CMK (cell line): ENCODE results near the gene COL18A1.

Experiments
- DNase-seq: peaks from one replicate; pipeline ENCODE4 v3.0.0-alpha.2; 2010; ENCODE audit warnings: low read depth

Gene COL18A1

GRCh38 chr21:45401916-45402900 is 2.8 kb upstream of the COL18A1 start:
- DNase-seq, result no peak

DNA sequence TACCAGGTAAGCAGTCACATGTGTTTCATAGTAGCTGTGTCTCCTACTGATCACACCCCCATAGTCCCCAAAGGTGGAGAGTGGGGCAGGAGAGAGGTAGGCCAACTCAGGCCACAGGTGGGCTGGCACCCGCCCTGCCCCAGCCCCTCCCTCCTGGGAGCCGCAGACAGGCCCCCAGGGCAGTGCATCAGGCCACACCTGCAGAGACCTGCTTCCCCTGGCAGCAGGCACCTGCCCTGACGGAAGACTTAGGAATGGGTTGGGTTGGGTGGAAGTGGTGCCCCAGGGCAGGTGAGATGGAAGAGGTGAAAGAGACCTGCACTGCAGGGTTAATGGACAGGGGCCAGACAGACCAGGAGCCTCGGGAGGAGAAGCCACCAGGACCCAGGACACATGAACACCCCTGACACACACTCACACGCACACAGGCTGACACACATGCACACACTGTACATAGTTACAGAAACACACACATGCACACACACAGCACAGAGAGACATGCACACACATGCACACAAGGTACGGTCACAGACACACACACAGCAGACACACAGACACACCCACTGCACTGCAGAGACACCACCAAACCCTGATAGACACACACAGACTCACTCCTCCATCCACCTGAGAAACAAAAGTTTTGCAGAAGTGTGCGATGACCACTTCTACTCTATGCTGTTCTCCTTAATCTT is 1.7 kb upstream of the COL18A1 start:
- no peak for DNase-seq

DNA sequence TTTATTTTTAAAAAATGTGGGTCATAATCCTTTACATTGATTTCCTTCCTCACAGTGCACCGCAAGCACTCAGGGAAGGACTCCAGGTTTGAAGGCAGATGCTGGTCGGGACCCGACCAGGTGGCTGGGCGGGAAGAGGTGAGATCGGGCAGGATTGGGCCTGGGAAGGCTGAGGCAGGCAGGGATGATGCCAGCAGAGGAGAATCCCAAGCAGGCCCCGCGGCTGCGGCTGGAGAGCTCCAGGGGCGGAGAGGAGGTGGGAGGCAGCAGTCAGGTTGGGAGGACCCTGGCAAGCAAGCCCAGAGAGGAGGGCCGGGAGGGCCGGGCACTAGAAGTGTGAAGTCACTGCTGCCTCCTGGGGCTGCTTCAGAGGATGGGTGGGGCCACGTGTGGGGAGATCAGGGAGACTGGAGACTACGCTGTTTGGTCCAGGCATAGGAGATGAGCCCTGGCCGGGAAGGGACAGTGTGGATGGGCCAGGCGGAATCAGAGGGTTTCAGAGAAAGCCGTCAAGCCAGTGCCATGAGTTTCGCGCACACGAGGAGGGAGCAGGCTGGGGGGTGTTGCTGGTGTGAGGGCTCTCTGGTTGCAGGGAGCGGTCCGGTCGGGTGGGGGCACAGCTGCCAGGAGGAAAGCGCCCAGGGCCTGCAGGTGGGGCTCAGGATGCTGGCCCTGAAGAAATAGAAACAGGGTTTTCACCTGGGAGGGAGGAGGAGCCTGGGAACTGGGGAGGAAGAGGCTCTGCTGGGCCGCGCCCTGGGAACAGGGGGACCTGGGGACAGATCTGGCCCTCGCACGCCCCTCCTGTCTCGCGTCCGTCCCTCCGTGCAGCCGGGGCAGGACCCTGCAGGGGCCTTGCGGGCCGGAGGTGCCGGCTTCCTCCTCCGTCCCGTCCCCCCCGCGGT is 888 bp upstream of the COL18A1 start:
- no peak for DNase-seq

- no peak for DNase-seq
Observed at GRCh38 chr21:45405271-45405818, 380 bp downstream of the COL18A1 start.

GRCh38 chr21:45405819-45406762 is 1.1 kb downstream of the COL18A1 start:
- DNase-seq, result no peak

DNA sequence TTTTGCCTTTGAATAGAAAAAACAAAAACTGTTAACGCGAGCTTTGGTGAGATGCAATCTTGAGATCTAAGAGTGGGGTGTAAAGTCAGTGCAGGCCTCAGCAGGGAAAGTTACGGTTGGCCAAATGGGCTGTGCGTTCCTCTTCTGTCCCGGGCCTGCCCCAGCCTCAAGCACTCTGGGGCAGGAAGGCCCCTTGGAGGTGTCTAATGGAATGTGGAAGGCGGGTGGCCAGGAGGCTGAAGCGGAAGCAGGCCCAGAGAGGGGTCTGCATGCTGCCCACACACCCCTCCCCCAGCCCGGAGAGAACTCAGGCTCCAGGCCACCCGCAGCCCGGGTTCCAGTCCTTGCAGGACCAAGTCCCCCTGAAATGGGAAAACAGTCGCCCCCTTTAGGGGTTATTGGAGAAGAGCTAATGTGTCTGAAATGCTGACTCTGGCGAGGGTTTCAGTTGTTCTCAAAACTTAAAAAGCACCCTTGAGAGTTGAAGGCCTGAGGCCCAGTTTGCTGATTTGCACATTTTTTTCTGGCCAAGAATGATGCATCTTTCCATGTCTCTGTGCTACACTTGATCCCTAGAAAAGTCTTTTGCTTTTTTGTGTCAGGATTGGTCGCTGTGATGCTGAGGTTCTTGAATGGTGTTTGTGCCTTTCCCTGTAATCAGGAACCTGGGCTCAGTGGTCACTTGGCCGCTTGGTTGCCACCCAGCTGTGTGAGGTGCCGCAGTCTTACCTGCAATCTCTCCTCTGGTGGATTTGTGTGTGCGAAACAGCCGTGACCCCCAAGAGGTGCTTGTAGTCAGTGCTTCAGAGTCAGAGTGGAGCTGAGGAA is 2.0 kb downstream of the COL18A1 start:
- DNase-seq, result no peak

DNA sequence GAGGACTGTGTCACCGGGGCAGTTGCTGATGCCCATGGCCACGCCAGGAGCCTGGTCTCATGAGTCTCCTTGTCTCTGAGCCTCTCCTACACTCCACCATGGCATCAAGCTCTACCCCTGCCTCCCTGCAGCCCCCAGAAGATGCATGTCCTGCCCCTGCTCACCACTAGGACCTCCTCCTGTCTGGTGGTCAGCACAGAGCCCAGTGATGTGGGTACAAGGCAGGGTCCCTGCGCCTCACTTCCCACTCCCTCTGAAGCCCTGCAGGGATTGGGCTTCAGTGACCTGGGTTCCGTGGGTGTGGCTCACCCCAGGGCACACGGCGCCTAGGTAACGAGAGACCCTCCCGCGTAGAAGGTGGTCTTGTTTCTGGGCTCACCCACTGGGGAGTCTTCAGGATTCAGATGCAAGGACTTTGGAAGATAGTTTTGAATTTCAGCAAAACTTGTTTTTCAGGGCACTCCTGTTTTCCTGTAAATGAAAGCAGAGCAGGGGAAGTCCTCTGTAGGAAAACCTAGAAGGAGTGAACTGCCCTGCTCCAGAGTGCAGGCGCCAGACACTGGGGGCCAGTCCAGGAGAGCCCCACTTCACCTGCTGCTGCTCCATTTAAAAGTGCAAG is 2.8 kb downstream of the COL18A1 start:
- no peak for DNase-seq

DNA sequence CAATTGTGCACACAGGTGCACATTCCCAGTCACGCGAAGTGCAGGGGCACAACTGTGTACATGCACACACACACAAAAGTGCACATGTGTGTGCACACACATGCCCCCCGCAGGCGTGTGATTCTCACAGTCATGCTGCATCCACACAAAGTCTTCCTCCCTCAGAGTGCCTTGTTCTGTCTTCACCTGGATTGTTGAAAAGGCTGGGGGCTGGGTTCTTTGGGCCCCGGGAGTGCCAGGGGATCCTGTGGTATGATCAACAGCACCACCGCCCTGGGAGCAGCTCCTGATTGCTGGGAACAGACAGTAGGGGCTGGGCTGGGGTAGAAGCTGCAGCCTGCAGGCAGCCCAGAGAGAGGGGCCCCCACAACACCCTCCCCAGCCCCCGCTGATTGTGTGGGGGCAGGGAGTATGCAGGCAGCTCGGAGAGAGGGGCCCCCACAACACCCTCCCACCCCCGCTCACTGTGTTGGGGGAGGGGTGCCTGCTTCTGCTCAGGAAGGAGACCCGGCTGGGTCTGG is 3.4 kb downstream of the COL18A1 start:
- DNase-seq, result no peak

- no peak for DNase-seq
Observed at GRCh38 chr21:45408801-45409261, 3.9 kb downstream of the COL18A1 start.

GRCh38 chr21:45409466-45410150 is 4.6 kb downstream of the COL18A1 start:
- DNase-seq, result no peak

GRCh38 chr21:45410151-45410864 is 5.3 kb downstream of the COL18A1 start:
- no peak for DNase-seq

- peak; percentile 98 for DNase-seq
Observed at GRCh38 chr21:45410865-45411809, 6.2 kb downstream of the COL18A1 start.

DNA sequence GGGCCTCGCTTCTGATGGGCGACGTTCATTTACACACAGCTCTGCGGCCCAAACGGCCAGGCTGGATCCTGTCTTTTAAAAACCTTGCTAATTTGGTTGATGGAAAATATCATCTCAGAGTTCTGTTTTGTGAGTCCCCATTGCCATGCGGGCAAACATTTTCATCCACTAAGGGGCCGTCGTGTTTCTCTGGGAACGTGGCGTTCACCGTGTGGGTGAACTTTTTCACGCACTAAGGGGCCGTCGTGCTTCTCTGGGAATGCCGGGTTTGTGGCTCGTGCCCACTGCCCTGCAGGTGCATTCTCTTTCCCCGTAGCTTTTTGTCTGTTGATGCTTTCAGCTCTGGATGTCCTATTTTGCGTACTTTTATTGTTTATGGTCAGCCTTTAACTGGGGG is 6.8 kb downstream of the COL18A1 start:
- DNase-seq, result no peak

DNA sequence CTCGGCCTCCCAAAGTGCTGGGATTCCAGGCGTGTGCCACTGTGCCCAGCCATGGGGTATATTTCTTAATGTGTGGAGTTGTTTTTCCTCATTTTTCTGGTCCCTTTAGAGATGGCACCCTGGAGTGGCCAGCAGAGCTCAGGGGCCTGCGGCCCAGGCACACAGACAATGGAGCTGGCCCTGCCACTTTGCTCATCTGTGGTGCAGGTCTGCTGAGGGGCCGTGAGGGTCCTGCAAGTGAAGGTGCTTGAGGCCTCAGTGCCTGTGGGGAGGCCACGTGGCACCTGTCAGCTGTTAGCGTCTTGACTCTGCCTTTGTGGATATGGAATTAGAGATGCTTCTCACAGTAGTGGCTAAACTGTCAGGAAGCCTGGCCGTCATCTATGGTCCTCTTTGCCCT is 7.5 kb downstream of the COL18A1 start:
- no peak for DNase-seq

DNA sequence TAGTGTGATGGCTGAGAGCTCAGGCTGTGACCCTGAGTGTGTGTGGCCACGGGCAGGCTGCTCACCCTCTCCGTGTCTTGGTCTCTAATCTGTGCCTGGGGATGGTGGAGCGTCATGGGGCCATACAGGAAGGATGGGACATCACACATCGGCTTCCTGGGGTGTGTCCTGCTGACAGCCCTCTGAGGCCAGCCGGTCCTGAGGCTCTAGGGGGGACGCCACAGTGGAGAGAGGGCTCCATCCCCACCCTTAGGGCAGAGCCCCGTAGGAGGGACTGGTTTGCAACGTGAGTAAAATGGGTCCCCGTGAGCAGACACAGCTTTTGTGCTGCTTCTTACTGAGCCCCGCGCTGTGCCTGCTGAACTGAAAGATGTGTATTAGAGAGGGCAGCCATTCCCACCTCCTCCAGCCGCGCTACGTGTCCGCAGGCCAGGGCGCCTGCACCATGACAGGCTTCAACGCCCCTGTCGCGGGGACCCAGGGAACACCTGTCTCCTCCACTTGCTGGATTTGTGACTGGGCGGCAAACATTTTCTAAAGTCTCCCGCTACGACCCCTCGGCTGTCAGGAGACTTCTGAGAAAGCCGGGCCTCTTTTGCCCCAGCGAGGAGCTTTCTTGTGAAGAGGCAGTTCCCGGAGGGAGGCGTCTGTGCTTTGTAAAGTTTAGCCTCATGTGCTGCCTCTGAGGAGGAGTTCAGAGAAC is 8.1 kb downstream of the COL18A1 start:
- DNase-seq, result no peak

DNA sequence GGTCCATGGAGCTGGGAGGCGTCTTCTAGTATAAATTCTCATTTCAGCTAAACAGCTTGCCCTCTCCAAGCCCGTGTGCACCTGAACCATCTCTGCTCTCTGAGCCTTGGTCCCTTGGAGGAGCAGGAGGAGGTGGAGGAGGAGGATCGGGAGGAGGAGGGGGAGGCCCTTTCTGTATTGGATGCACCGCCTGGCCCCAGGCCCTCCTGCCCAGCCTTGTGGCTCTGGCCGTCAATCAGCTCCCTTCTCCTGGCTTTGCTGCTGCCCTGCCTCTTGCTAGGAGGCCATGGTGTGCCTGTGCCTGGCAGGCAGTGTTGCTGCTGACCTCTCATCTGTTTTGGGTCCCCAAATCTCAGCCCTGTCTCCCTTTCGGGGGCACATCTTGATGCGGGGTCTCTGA is 9.0 kb downstream of the COL18A1 start:
- no peak for DNase-seq
